ENCODE results near the gene PCSK6.

DNA sequence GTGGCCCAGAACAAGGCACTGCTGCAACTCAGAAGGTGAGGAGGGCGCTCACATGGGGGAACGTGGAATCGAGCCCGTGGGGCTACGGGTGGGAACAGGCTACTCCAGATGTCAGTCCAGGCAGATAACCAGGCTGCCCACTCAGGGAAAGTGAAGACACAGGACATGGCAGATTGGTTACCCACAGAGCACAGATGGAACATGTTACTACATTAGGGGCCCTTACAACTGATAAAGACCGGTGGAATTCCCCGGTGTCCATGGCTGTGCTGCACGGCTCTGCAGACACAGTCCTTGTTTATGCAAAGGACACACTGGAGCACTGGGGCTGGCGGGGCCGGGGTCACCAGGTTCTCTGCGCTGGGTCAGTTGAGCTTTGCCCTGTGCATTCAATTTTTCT, 36.9 kb downstream of the PCSK6 start:
- TF ChIP-seq POLR2A (IDR thresholded peaks at IDR 0.05; ENCODE audit: low read length) (no peak), GATA1 (IDR thresholded peaks at IDR 0.05; ENCODE audit: low read depth, low read length) (no peak)

All from erythroblast (primary cell).